GM12865 (cell line): ENCODE measurements around the gene TMEM141.

Experiments
- DNase-seq: peaks from one replicate; pipeline ENCODE4 v3.0.0; 2010; ENCODE audit warnings: low read depth
- H3K4me3 ChIP-seq: 2 replicates; pipeline ENCODE4 v1.5.1; 2011; ENCODE audit warnings: mild to moderate bottlenecking, low read depth, low read length, control low read depth
- CTCF ChIP-seq: IDR thresholded peaks from 2 replicates; pipeline ENCODE4 v1.5.1; 2011; ENCODE audit warnings: low read length, control low read depth, low read depth, inconsistent platforms; ENCODE audit not compliant: insufficient read depth; ENCODE audit errors: missing control alignments

The TMEM141 gene

GRCh38 chr9:136765041-136765440 is 26.1 kb upstream of the TMEM141 start:
- H3K4me3 ChIP-seq = no peak overlapping the region
- no peak for DNase-seq
- no peak for TF ChIP-seq CTCF

- peak overlapping the region; percentile 40 for H3K4me3 ChIP-seq
- peak; percentile 85 for DNase-seq
Observed at GRCh38 chr9:136765745-136766409, 25.3 kb upstream of the TMEM141 start.

GRCh38 chr9:136766410-136767120 is 24.6 kb upstream of the TMEM141 start:
- H3K4me3 ChIP-seq = 0 out of 2 replicates have a peak overlapping the region, but pooled peaks have one; percentile 40
- peak; percentile 82 for DNase-seq

GRCh38 chr9:136769710-136770191 is 21.4 kb upstream of the TMEM141 start:
- DNase-seq = peak; percentile 44
- TF ChIP-seq CTCF = peak; percentile 63
- no peak overlapping the region for H3K4me3 ChIP-seq

GRCh38 chr9:136771907-136772415 is 19.2 kb upstream of the TMEM141 start:
- TF ChIP-seq CTCF = no peak
- H3K4me3 ChIP-seq = no peak overlapping the region
- DNase-seq = no peak

- no peak overlapping the region for H3K4me3 ChIP-seq
- peak; percentile 61 for DNase-seq
- TF ChIP-seq CTCF = no peak
Observed at GRCh38 chr9:136773386-136774044, 17.6 kb upstream of the TMEM141 start.

GRCh38 chr9:136774416-136775045 is 16.6 kb upstream of the TMEM141 start:
- DNase-seq = no peak
- H3K4me3 ChIP-seq = no peak overlapping the region
- no peak for TF ChIP-seq CTCF
